HEK293T (cell line): ENCODE results near the gene RAB30.

Experiments used
- FOXM1 ChIP-seq: fragments of 450-650 bp; IDR thresholded peaks from 2 replicates; pipeline ENCODE4 v1.6.1; 2017; ENCODE audit warnings: mild to moderate bottlenecking, borderline replicate concordance
- LEF1 ChIP-seq: fragments of 450-650 bp; IDR thresholded peaks from 2 replicates; pipeline ENCODE4 v1.6.1; 2017; ENCODE audit warnings: mild to moderate bottlenecking, borderline replicate concordance

DNA sequence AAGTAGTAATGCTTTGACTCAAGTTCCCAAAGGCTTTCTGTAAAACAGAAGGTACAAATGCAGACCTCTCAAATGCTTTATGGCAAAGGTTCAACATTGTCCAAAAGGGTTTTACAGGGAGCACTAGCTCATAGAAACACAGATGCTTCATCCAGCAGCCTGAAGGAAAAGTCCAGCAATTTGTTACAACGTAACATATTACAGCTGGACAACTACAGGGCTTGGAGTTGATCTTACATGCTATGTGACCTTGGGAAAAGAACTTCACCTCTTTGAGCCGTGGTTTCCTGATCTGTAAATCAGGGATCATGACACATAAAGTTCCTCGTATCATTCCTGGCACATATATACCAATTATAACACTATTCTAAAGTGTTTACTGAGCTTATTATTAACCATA lies 85.3 kb downstream of the RAB30 start:
- TF ChIP-seq FOXM1 (no peak), LEF1 (no peak)
